ENCODE measurements around the gene LGR6. TPM values are rescaled to one million over a fixed set of nuclear protein-coding genes. Genes with fewer than 3 reads are reported as not detected.

The LGR6 gene
- total and polyA plus RNA-seq, 8 donors, result 0.15 to 3.5 (median 0.58) TPM; not detected in 4

DNA sequence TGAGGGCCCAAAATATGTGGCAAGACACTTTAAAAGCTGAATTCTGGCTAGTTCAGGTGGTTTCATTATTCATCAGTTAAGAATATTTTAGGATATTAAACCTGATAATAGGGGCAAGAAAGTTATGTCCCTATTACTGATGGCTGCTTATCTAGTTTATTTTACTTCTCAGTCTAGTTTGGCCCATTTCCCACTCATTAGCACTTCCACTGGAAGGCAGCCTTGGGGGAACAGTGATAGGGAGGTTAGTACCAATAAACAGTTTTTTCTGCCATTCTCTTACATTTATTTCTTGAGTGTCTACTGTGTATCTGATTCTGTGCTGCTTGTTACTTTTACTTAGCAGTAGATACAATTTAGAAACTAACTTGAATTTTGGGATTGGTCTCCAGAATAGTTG lies 163.9 kb downstream of the LGR6 start:
- intact Hi-C loops (cut with DNase I; ENCODE audit: low total_unique reads), result no loop called here
- Histone ChIP-seq H3K4me1 (peaks cover 0 to 17% (median 5%) of the 10 kb centered on the region in 4 donors), H3K36me3 (no peaks in the 10 kb centered on the region), H3K27ac (no peak overlapping the region), H3K4me3 (no peak overlapping the region), H3K27me3 (no peaks in the 10 kb centered on the region), H3K9me3 (no peaks in the 10 kb centered on the region)
- TF ChIP-seq, protein P1, sequence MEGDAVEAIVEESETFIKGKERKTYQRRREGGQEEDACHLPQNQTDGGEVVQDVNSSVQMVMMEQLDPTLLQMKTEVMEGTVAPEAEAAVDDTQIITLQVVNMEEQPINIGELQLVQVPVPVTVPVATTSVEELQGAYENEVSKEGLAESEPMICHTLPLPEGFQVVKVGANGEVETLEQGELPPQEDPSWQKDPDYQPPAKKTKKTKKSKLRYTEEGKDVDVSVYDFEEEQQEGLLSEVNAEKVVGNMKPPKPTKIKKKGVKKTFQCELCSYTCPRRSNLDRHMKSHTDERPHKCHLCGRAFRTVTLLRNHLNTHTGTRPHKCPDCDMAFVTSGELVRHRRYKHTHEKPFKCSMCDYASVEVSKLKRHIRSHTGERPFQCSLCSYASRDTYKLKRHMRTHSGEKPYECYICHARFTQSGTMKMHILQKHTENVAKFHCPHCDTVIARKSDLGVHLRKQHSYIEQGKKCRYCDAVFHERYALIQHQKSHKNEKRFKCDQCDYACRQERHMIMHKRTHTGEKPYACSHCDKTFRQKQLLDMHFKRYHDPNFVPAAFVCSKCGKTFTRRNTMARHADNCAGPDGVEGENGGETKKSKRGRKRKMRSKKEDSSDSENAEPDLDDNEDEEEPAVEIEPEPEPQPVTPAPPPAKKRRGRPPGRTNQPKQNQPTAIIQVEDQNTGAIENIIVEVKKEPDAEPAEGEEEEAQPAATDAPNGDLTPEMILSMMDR (IDR thresholded peaks at IDR 0.05), result no peak
- TF ChIP-seq EP300 (IDR thresholded peaks at IDR 0.05) (no peak), POLR2A (IDR thresholded peaks at IDR 0.05) (no peak), POLR2AphosphoS5 (IDR thresholded peaks at IDR 0.05) (no peak)
- DNase-seq, result no peak

DNA sequence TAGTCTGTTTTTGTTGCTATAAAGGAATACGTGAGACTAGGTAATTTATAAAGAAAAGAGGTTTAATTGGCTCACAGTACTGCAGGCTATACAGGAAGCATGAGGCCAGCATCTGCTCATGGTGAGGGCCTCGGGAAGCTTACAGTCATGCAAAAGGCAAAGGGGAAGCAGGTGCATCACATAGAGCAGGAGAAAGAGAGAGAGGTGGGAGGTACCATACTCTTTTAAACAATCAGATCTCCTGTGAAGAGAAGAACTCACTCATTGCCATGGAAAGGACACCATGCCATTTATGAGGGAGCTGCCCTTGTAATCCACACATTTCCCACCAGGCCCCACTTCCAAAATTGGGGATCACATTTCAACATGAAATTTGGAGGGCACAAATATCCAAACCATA lies 167.6 kb downstream of the LGR6 start:
- H3K27ac ChIP-seq, result no peak overlapping the region
- H3K9me3 ChIP-seq, result no peaks in the 10 kb centered on the region
- WGBS, 5 donors, result 90 to 98% (median 96%) methylated on average over 2 of the region's 2 CpGs

DNA sequence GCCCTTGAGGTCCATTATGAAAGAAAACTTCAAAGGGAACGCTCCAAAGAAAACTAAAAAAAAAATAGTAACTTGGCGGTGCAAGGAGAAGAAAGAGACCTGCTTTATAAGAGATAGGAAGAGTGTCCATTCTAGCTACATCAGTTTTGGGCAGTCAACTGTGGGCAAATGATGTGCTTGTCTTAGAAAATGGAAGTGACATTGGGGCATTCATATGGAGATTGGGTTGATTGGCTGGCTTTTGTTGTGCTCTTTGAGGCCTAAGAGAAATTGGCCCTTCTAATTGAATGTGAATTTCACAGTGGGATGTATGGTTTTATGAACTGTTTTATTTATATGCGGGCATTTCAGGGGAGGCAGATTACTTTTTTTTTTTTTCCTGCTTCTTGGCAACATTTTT lies 168.1 kb downstream of the LGR6 start:
- no peak for TF ChIP-seq POLR2AphosphoS5 (IDR thresholded peaks at IDR 0.05)
- TF ChIP-seq POLR2A (IDR thresholded peaks at IDR 0.05), result no peak
- TF ChIP-seq EP300 (IDR thresholded peaks at IDR 0.05), result no peak
- TF ChIP-seq, protein P1 (IDR thresholded peaks at IDR 0.05), result no peak
- Histone ChIP-seq H3K36me3 (no peaks in the 10 kb centered on the region), H3K4me3 (no peak overlapping the region), H3K9me3 (no peaks in the 10 kb centered on the region), H3K27ac (no peak overlapping the region), H3K4me1 (peaks cover 0 to 16% (median 6%) of the 10 kb centered on the region in 4 donors), H3K27me3 (no peaks in the 10 kb centered on the region)
- no peak for DNase-seq
- intact Hi-C loops (cut with DNase I; ENCODE audit: low total_unique reads), result no loop called here
- whole genome bisulfite sequencing, 5 donors, result 90 to 98% (median 95%) methylated on average over 3 of the region's 3 CpGs

More for the DNA sequence above, 167.6 kb downstream of the LGR6 start:
- H3K27me3 ChIP-seq, result no peaks in the 10 kb centered on the region
- peaks cover 0 to 16% (median 6%) of the 10 kb centered on the region in 4 donors for H3K4me1 ChIP-seq
- no peak for DNase-seq
- no peaks in the 10 kb centered on the region for H3K36me3 ChIP-seq
- intact Hi-C loops (cut with DNase I; ENCODE audit: low total_unique reads), result no loop called here
- TF ChIP-seq POLR2A (IDR thresholded peaks at IDR 0.05) (no peak), POLR2AphosphoS5 (IDR thresholded peaks at IDR 0.05) (no peak), EP300 (IDR thresholded peaks at IDR 0.05) (no peak)
- TF ChIP-seq, protein P1 (IDR thresholded peaks at IDR 0.05), result no peak
- no peak overlapping the region for H3K4me3 ChIP-seq

DNA sequence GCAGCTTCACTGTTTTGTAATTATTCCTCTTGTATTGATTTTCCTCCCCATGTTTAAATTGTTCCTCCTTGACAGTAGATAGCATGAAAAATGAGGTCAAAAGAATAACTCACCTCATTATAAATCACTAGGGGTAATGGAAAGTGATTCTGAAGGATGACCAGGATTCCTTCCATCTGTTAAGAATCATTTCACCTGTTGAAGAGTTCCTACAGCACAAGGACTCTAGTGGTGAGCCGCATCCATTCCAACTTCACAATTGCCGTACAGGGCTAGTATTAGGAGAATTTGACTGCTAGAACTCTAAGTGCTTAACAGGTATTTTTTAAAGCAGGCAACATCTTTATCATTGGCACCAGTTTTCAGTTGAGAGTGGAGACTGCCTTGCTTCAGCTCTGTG lies 168.6 kb downstream of the LGR6 start:
- DNase-seq, result no peak
- 95 to 100% (median 96%) methylated on average over 2 of the region's 2 CpGs for WGBS, 5 donors
- TF ChIP-seq POLR2AphosphoS5 (IDR thresholded peaks at IDR 0.05), result no peak
- TF ChIP-seq, protein P1 (IDR thresholded peaks at IDR 0.05), result no peak
- no peak for TF ChIP-seq POLR2A (IDR thresholded peaks at IDR 0.05)
- TF ChIP-seq EP300 (IDR thresholded peaks at IDR 0.05), result no peak
- H3K27me3 ChIP-seq, result no peaks in the 10 kb centered on the region
- intact Hi-C loops (cut with DNase I; ENCODE audit: low total_unique reads), result no loop called here
- H3K4me3 ChIP-seq, result no peak overlapping the region
- H3K27ac ChIP-seq, result no peak overlapping the region
- H3K36me3 ChIP-seq, result no peaks in the 10 kb centered on the region
- H3K4me1 ChIP-seq, result peaks cover 0 to 22% (median 6%) of the 10 kb centered on the region in 4 donors
- no peaks in the 10 kb centered on the region for H3K9me3 ChIP-seq
